ENCODE results near the gene TMEM117.

TMEM117 gene

DNA sequence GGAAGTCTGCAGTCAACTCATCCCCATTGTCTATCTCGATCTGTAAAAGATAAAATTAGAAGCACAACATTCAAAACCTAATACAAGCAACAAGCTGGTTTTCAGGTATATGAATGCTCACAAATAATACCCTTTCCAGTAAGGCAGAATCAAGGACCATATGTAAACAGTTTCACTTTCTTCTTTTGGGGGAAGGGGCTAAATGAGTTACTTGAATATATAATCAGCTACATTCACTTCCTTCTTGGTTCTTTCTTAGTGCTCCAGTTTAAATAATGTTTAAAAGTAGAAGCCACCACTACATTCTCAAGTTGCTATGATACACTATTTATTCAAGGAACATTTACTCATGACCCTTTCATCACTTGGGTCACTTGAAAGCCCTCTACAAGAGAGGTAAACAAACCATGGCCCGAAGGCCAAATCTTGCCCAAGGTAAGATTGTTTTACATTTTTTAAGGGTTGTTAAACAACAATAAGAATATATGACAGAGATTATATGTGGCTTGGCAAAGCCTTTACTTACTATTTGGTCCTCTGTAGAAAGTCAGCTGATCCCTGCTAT, 40.1 kb upstream of the TMEM117 start:
- TF ChIP-seq GFI1B (tag by site-specific recombination; IDR thresholded peaks at IDR 0.05): no peak
- no peak for TF ChIP-seq ZNF214 (tag by site-specific recombination; IDR thresholded peaks at IDR 0.05; ENCODE audit: borderline replicate concordance)
- TF ChIP-seq ZNF184 (tag by site-specific recombination; IDR thresholded peaks at IDR 0.05): no peak
- TF ChIP-seq, protein P1, sequence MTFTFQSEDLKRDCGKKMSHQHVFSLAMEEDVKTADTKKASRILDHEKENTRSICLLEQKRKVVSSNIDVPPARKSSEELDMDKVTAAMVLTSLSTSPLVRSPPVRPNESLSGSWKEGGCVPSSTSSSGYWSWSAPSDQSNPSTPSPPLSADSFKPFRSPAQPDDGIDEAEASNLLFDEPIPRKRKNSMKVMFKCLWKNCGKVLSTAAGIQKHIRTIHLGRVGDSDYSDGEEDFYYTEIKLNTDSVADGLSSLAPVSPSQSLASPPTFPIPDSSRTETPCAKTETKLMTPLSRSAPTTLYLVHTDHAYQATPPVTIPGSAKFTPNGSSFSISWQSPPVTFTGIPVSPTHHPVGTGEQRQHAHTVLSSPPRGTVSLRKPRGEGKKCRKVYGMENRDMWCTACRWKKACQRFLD (tag by site-specific recombination; IDR thresholded peaks at IDR 0.05): no peak
- no peak for TF ChIP-seq ZNF48 (tag by site-specific recombination; IDR thresholded peaks at IDR 0.05)
- TF ChIP-seq FEZF1 (tag by site-specific recombination; IDR thresholded peaks at IDR 0.05): peak; percentile 34; the same call in 1 of the 2 replicates
- no peak for TF ChIP-seq ZNF10 (tag by site-specific recombination; IDR thresholded peaks at IDR 0.05)
- no peak for TF ChIP-seq ZNF621 (tag by site-specific recombination; IDR thresholded peaks at IDR 0.05)
- peak; percentile 70 for TF ChIP-seq PRDM6 (tag by site-specific recombination; IDR thresholded peaks at IDR 0.05)
- TF ChIP-seq REST (tag by site-specific recombination; IDR thresholded peaks at IDR 0.05): no peak
- TF ChIP-seq ZNF266 (tag by site-specific recombination; IDR thresholded peaks at IDR 0.05; ENCODE audit: low read depth): no peak
- peak; percentile 60 for TF ChIP-seq TCF7L2 (IDR thresholded peaks at IDR 0.05; ENCODE audit: borderline replicate concordance, low read depth, low read length)
- TF ChIP-seq ZNF785 (tag by site-specific recombination; IDR thresholded peaks at IDR 0.05): no peak
- TF ChIP-seq ZBTB21 (tag by site-specific recombination; IDR thresholded peaks at IDR 0.05): no peak
- TF ChIP-seq ZNF654 (tag by site-specific recombination; IDR thresholded peaks at IDR 0.05; ENCODE audit: low read depth): no peak
- no peak for TF ChIP-seq ZNF623 (tag by site-specific recombination; IDR thresholded peaks at IDR 0.05)
- no peak for TF ChIP-seq ZNF121 (tag by site-specific recombination; IDR thresholded peaks at IDR 0.05)
- no peak for TF ChIP-seq KLF9 (tag by site-specific recombination; IDR thresholded peaks at IDR 0.05; ENCODE audit: low read depth)
- no peak for TF ChIP-seq GLI2 (tag by site-specific recombination; IDR thresholded peaks at IDR 0.05; ENCODE audit: borderline replicate concordance, low read depth)
- TF ChIP-seq ZNF843 (tag by site-specific recombination; IDR thresholded peaks at IDR 0.05): 0 out of 2 replicates have a peak, but pooled peaks have one; percentile 23
- TF ChIP-seq YY2 (tag by site-specific recombination; IDR thresholded peaks at IDR 0.05): no peak
- TF ChIP-seq ZNF211 (tag by site-specific recombination; IDR thresholded peaks at IDR 0.05; ENCODE audit: low read depth): no peak
- no peak for TF ChIP-seq ZNF138 (tag by site-specific recombination; IDR thresholded peaks at IDR 0.05; ENCODE audit: borderline replicate concordance)
- no peak for TF ChIP-seq ZNF221 (tag by site-specific recombination; IDR thresholded peaks at IDR 0.05; ENCODE audit: borderline replicate concordance)
- TF ChIP-seq, protein P2, sequence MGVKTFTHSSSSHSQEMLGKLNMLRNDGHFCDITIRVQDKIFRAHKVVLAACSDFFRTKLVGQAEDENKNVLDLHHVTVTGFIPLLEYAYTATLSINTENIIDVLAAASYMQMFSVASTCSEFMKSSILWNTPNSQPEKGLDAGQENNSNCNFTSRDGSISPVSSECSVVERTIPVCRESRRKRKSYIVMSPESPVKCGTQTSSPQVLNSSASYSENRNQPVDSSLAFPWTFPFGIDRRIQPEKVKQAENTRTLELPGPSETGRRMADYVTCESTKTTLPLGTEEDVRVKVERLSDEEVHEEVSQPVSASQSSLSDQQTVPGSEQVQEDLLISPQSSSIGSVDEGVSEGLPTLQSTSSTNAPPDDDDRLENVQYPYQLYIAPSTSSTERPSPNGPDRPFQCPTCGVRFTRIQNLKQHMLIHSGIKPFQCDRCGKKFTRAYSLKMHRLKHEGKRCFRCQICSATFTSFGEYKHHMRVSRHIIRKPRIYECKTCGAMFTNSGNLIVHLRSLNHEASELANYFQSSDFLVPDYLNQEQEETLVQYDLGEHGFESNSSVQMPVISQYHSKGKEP (tag by site-specific recombination; IDR thresholded peaks at IDR 0.05): no peak
- Histone ChIP-seq H3K4me1 (ENCODE audit: control insufficient read depth, insufficient read depth, low read length) (peaks cover 21% of the 10 kb centered on the region), H3K27ac (ENCODE audit: extremely low read depth, low read depth, low read length) (no peak overlapping the region), H3K9me3 (ENCODE audit: control insufficient read depth, insufficient read depth, low read depth, low read length) (no peaks in the 10 kb centered on the region), H3K36me3 (ENCODE audit: control insufficient read depth in 2 of 2, insufficient read depth in 1 of 2, low read length in 2 of 2) (peaks cover 42 to 51% of the 10 kb centered on the region in 2 experiments), H3K4me3 (ENCODE audit: low read depth, low read length) (no peak overlapping the region)
- ChIA-PET CTCF (interaction anchor here (1.0 kb wide), 1 partner anchor 30 kb away, joined by 4 read pairs; no protein-coding TSS in a partner anchor), POLR2A (interaction anchor here (1.3 kb wide), 1 partner anchor 10 kb away, joined by 3 read pairs; no protein-coding TSS in a partner anchor)
